Sigmoid colon (tissue), 7 donors: ENCODE results near the gene ROBO1. TPM values are rescaled to one million over a fixed set of nuclear protein-coding genes. Genes with fewer than 3 reads are reported as not detected.
A peak's percentile ranks its signal among the peaks of the same experiment; 100 is the strongest.

ENCODE experiments used
- DNase-seq: peaks from one replicate; pipeline ENCODE4 v3.0.0-alpha.2; 2019
- H3K27ac ChIP-seq, 4 donors: fragments of 200-600 bp; sonication (generic); one replicate each; pipeline ENCODE4 v1.5.1; 2016 to 2019; ENCODE audit warnings: mild to moderate bottlenecking in 1 of 4
- H3K27me3 ChIP-seq, 3 donors: fragments of 200-600 bp; sonication (generic); one replicate each; pipeline ENCODE4 v1.5.1; 2019; ENCODE audit warnings: mild to moderate bottlenecking in 1 of 3
- H3K36me3 ChIP-seq, 4 donors: fragments of 200-600 bp; sonication (generic); one replicate each; pipeline ENCODE4 v1.5.1; 2016 to 2019
- H3K4me1 ChIP-seq, 4 donors: fragments of 200-600 bp; sonication (generic); one replicate each; pipeline ENCODE4 v1.5.1; 2017 to 2019
- H3K4me3 ChIP-seq, 4 donors: fragments of 200-600 bp; sonication (generic); one replicate each; pipeline ENCODE4 v1.5.1; 2017 to 2019; ENCODE audit warnings: mild to moderate bottlenecking in 2 of 4, moderate library complexity in 1 of 4
- H3K9me3 ChIP-seq, 4 donors: fragments of 200-600 bp in 3 of 4; sonication (generic) in 3 of 4; one replicate each; pipeline versions ENCODE4 v1.5.1 to v1.6.1; 2013 to 2019
- CTCF ChIP-seq, 4 experiments: fragments of 450-650 bp in 3 of 4; fragments of 200-600 bp in 1 of 4; IDR thresholded peaks; one replicate each; pipeline ENCODE4 v1.5.1; 2016 to 2019; ENCODE audit warnings: antibody characterized with exemption in 4 of 4, mild to moderate bottlenecking in 3 of 4, moderate library complexity in 2 of 4
- EP300 ChIP-seq, 4 donors: sonication (generic); formaldehyde crosslinking; IDR thresholded peaks; one replicate each; pipeline ENCODE4 v1.6.1; 2017; ENCODE audit warnings: antibody characterized with exemption in 4 of 4
- POLR2A ChIP-seq, 2 donors: fragments of 450-650 bp; IDR thresholded peaks; one replicate each; pipeline ENCODE4 v1.6.1; 2016; ENCODE audit warnings: antibody characterized with exemption in 2 of 2, mild to moderate bottlenecking in 2 of 2, moderate library complexity in 2 of 2
- POLR2AphosphoS5 ChIP-seq, 4 donors: sonication (generic); formaldehyde crosslinking; IDR thresholded peaks; one replicate each; pipeline ENCODE4 v1.6.1; 2017; ENCODE audit warnings: antibody characterized with exemption in 4 of 4
- WGBS, 2 donors: extraction: QIAGEN DNeasy Blood & Tissue Kit; methylation state at CpG; one replicate each; pipeline ENCODE4 v1.1.7; 2013; 5-methylcytosine and 5-hydroxymethylcytosine counted together
- intact Hi-C: fragments of 100-400 bp; cut with DNase I; formaldehyde crosslinking; loops from one replicate; pipeline ENCODE4 v1.15.1; 2023
- polyA plus RNA-seq, 3 donors: library from polyadenylated mRNA; stranded (reverse); fragments of 200-250 nt; gene quantifications; one replicate each; pipeline ENCODE4 v1.2.3, GENCODE V29; 2013
- total RNA-seq, 4 donors: library from RNA; depleted of rRNA; stranded (reverse); fragments of >200 nt; gene quantifications; one replicate each; pipeline ENCODE4 v1.1.0, GENCODE V29; 2016
- donor health status: healthy with polysubstance abuse.
- donor health status: Bipolar disorder and iron deficiency.
- donor health status: healthy.

ROBO1 gene
- total and polyA plus RNA-seq, 7 donors: 0.69 to 45.7 (median 32.4) TPM

GRCh38 chr3:78967061-78967460 lies 800.7 kb downstream of the ROBO1 start:
- DNase-seq: no peak
- intact Hi-C loops: no loop called here
- no peak for TF ChIP-seq CTCF (IDR thresholded peaks at IDR 0.05)
- no peak for TF ChIP-seq EP300 (IDR thresholded peaks at IDR 0.05)
- TF ChIP-seq POLR2AphosphoS5 (IDR thresholded peaks at IDR 0.05): no peak
- no peak for TF ChIP-seq POLR2A (IDR thresholded peaks at IDR 0.05)
- H3K36me3 ChIP-seq: no peaks in the 10 kb centered on the region
- H3K27me3 ChIP-seq: no peaks in the 10 kb centered on the region
- peaks cover 0 to 5% (median under 1%) of the 10 kb centered on the region in 4 donors for H3K4me1 ChIP-seq
- 79 to 80% methylated on average over 1 of the region's 1 CpG for WGBS, 2 donors
- no peaks in the 10 kb centered on the region for H3K9me3 ChIP-seq
- H3K27ac ChIP-seq: no peak overlapping the region
- H3K4me3 ChIP-seq: no peak overlapping the region

GRCh38 chr3:78963771-78964170 lies 804.0 kb downstream of the ROBO1 start:
- WGBS, 2 donors: 90 to 93% methylated on average over 5 of the region's 5 CpGs

GRCh38 chr3:78957456-78957855 lies 810.3 kb downstream of the ROBO1 start:
- intact Hi-C loops: no loop called here
- no peaks in the 10 kb centered on the region for H3K36me3 ChIP-seq
- H3K4me3 ChIP-seq: no peak overlapping the region
- H3K9me3 ChIP-seq: no peaks in the 10 kb centered on the region
- no peak overlapping the region for H3K27ac ChIP-seq
- no peak for DNase-seq
- H3K27me3 ChIP-seq: no peaks in the 10 kb centered on the region
- H3K4me1 ChIP-seq: no peaks in the 10 kb centered on the region
- WGBS, 2 donors: 76 to 77% methylated on average over 5 of the region's 5 CpGs
- no peak for TF ChIP-seq EP300 (IDR thresholded peaks at IDR 0.05)
- no peak for TF ChIP-seq CTCF (IDR thresholded peaks at IDR 0.05)
- no peak for TF ChIP-seq POLR2AphosphoS5 (IDR thresholded peaks at IDR 0.05)
- no peak for TF ChIP-seq POLR2A (IDR thresholded peaks at IDR 0.05)

More at GRCh38 chr3:78963771-78964170, 804.0 kb downstream of the ROBO1 start:
- Histone ChIP-seq H3K36me3 (no peaks in the 10 kb centered on the region), H3K4me3 (no peak overlapping the region), H3K27ac (no peak overlapping the region), H3K9me3 (no peaks in the 10 kb centered on the region), H3K27me3 (no peaks in the 10 kb centered on the region), H3K4me1 (no peaks in the 10 kb centered on the region)
- intact Hi-C loops: no loop called here
- no peak for DNase-seq
- TF ChIP-seq EP300 (IDR thresholded peaks at IDR 0.05): no peak
- TF ChIP-seq POLR2AphosphoS5 (IDR thresholded peaks at IDR 0.05): no peak
- TF ChIP-seq POLR2A (IDR thresholded peaks at IDR 0.05): no peak
- TF ChIP-seq CTCF (IDR thresholded peaks at IDR 0.05): no peak

GRCh38 chr3:78951342-78951945 lies 816.4 kb downstream of the ROBO1 start:
- TF ChIP-seq POLR2A (IDR thresholded peaks at IDR 0.05) (no peak), POLR2AphosphoS5 (IDR thresholded peaks at IDR 0.05) (peak in 3 of 4 donors; percentile 53 to 76 (median 71))
- 13 to 34% methylated on average over 4 of the region's 4 CpGs for WGBS, 2 donors
- intact Hi-C loops: no loop called here

GRCh38 chr3:78941587-78941986 lies 826.2 kb downstream of the ROBO1 start:
- Histone ChIP-seq H3K27me3 (no peaks in the 10 kb centered on the region), H3K4me1 (peaks cover 0 to 21% (median 10%) of the 10 kb centered on the region in 4 donors), H3K27ac (no peak overlapping the region), H3K9me3 (peaks cover 0 to 6% (median 0%) of the 10 kb centered on the region in 4 donors), H3K36me3 (no peaks in the 10 kb centered on the region), H3K4me3 (no peak overlapping the region)
- intact Hi-C loops: no loop called here
- no peak for DNase-seq
- TF ChIP-seq POLR2A (IDR thresholded peaks at IDR 0.05): no peak
- no peak for TF ChIP-seq CTCF (IDR thresholded peaks at IDR 0.05)
- TF ChIP-seq EP300 (IDR thresholded peaks at IDR 0.05): no peak
- WGBS, 2 donors: 59 to 74% methylated on average over 2 of the region's 2 CpGs

More at GRCh38 chr3:78951342-78951945, 816.4 kb downstream of the ROBO1 start:
- Histone ChIP-seq H3K27me3 (no peaks in the 10 kb centered on the region), H3K36me3 (no peaks in the 10 kb centered on the region), H3K4me3 (no peak overlapping the region), H3K27ac (no peak overlapping the region), H3K9me3 (no peaks in the 10 kb centered on the region), H3K4me1 (peaks cover 0 to 13% (median 9%) of the 10 kb centered on the region in 4 donors)
- no peak for DNase-seq
